Smooth muscle cell (in vitro differentiated cells): Measurements from ENCODE around the gene BDH1. TPM values are rescaled to one million over a fixed set of nuclear protein-coding genes. Genes with fewer than 3 reads are reported as not detected.

Experiments used
- DNase-seq: peaks from one replicate; lab custom pipeline; 2025; ENCODE audit not compliant: unreplicated experiment; lab: John Stamatoyannopoulos, UW
- H2AFZ ChIP-seq: fragments of 200-600 bp; sonication (generic); 2 replicates; pipeline ENCODE4 v1.6.0; 2016; ENCODE audit warnings: antibody characterized with exemption, low read depth, mild to moderate bottlenecking
- H3F3A ChIP-seq: fragments of 200-600 bp; sonication (generic); 2 replicates; pipeline ENCODE4 v1.6.0; 2017; ENCODE audit warnings: antibody characterized with exemption, low read depth
- H3K27ac ChIP-seq: fragments of 200-600 bp; sonication (generic); 2 replicates; pipeline ENCODE4 v1.5.1; 2016; ENCODE audit warnings: low read depth, mild to moderate bottlenecking
- H3K27me3 ChIP-seq: fragments of 200-600 bp; sonication (generic); 2 replicates; pipeline ENCODE4 v1.6.1; 2016; ENCODE audit warnings: low read depth, mild to moderate bottlenecking
- H3K36me3 ChIP-seq: fragments of 200-600 bp; sonication (generic); 2 replicates; pipeline ENCODE4 v1.5.1; 2016; ENCODE audit warnings: low read depth
- H3K4me1 ChIP-seq: fragments of 200-600 bp; sonication (generic); 2 replicates; pipeline ENCODE4 v1.5.1; 2016; ENCODE audit warnings: low read depth
- H3K4me2 ChIP-seq: fragments of 200-600 bp; sonication (generic); 2 replicates; pipeline ENCODE4 v1.6.0; 2016; ENCODE audit warnings: mild to moderate bottlenecking
- H3K4me3 ChIP-seq: fragments of 200-600 bp; sonication (generic); 2 replicates; pipeline ENCODE4 v1.5.1; 2016; ENCODE audit warnings: mild to moderate bottlenecking
- H3K79me2 ChIP-seq: fragments of 200-600 bp; sonication (generic); 2 replicates; pipeline ENCODE4 v1.6.0; 2016; ENCODE audit warnings: low read depth, mild to moderate bottlenecking
- H3K9ac ChIP-seq: fragments of 200-600 bp; sonication (generic); 2 replicates; pipeline ENCODE4 v1.6.0; 2016; ENCODE audit warnings: low read depth
- H3K9me3 ChIP-seq: fragments of 200-600 bp; sonication (generic); replicated peaks from 2 replicates; pipeline ENCODE4 v1.5.1; 2016; ENCODE audit warnings: low read depth
- H4K20me1 ChIP-seq: fragments of 200-600 bp; sonication (generic); 2 replicates; pipeline ENCODE4 v1.6.0; 2016; ENCODE audit warnings: low read depth
- CTCF ChIP-seq: fragments of 200-600 bp; sonication (generic); IDR thresholded peaks from 2 replicates; pipeline ENCODE4 v1.5.1; 2017; ENCODE audit warnings: borderline replicate concordance, mild to moderate bottlenecking, antibody characterized with exemption; ENCODE audit not compliant: insufficient read depth, poor library complexity, severe bottlenecking
- WGBS: methylation state at CpG from one replicate; pipeline ENCODE4 v1.1.7; 2016; ENCODE audit warnings: low lambda C conversion rate; 5-methylcytosine and 5-hydroxymethylcytosine counted together
- polyA plus RNA-seq: library from polyadenylated mRNA; unstranded; fragments of >200 nt; fragmentation: Nextera tagmentation; extraction: Ambion mirVana; gene quantifications from 2 replicates; pipeline ENCODE4 v1.2.1, GENCODE V29; 2016
- total RNA-seq: library from RNA; depleted of rRNA; stranded (reverse); fragments of >200 nt; gene quantifications from 2 replicates; pipeline ENCODE4 v1.2.3, GENCODE V29; 2014

BDH1 gene
- total and polyA plus RNA-seq, 2 experiments from 2014 or later, result 4.0 to 7.2 TPM

- no peaks in the 10 kb centered on the region for H3K79me2 ChIP-seq
- no peak overlapping the region for H3K9ac ChIP-seq
- H2AFZ ChIP-seq, result no peak overlapping the region
- no peak overlapping the region for H3K27ac ChIP-seq
- TF ChIP-seq CTCF, result no peak
- no peak overlapping the region for H3K4me2 ChIP-seq
- no peak for DNase-seq
- no peaks in the 10 kb centered on the region for H3K4me1 ChIP-seq
- no peak overlapping the region for H3K4me3 ChIP-seq
- H3K9me3 ChIP-seq, result no peaks in the 10 kb centered on the region
- no peaks in the 10 kb centered on the region for H4K20me1 ChIP-seq
- H3K27me3 ChIP-seq, result no peaks in the 10 kb centered on the region
- WGBS, result 77% methylated on average over 1 of the region's 1 CpG
- H3F3A ChIP-seq, result no peaks in the 10 kb centered on the region
- no peaks in the 10 kb centered on the region for H3K36me3 ChIP-seq
Observed at GRCh38 chr3:197564097-197564843, 8.5 kb upstream of the BDH1 start.

DNA sequence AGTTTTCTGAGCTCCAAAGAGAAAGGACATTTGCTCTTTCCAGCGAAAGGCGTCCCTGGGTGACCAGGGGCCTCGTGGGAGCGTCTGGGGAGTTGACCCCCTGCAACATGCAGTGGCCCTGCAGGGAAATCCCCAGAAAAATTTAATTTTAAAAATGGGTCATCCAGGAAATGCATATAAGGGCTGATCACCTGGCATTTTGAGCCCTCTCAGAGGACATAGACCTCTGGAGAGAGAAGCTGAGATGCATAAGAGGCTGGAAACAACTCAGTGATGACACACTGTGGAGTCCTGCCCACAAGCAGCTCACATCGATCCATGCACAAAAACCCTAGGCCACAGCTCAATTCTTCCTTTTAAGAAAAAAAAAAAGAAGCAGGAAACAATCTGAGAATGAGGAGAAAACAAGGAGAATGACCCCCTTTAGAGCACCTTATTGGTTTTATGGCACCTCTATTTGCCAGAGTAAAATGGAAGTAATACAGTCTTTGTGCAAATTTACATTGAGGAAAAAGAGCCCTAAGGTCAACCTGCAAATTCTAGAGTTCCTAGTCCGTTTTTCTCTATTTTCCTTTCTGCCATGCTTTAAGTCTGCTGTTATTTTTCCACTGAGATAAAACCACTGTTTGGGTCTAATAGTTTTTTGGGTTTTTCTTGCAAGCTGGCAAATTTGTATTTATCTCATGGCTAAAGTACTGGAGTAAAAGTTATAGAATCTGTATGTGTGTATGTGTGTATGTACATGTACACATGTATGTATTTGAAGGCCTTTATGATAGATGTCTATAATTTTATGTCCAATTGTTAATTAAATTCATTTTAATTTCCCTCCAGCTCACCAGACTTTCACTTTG lies 6.9 kb upstream of the BDH1 start:
- H3K9ac ChIP-seq, result no peak overlapping the region
- 88% methylated on average over 6 of the region's 6 CpGs for WGBS
- DNase-seq, result no peak
- no peak overlapping the region for H2AFZ ChIP-seq
- no peaks in the 10 kb centered on the region for H3K9me3 ChIP-seq
- no peaks in the 10 kb centered on the region for H3F3A ChIP-seq
- H3K4me3 ChIP-seq, result no peak overlapping the region
- no peak overlapping the region for H3K4me2 ChIP-seq
- TF ChIP-seq CTCF, result no peak
- H3K27ac ChIP-seq, result no peak overlapping the region
- no peaks in the 10 kb centered on the region for H3K36me3 ChIP-seq
- no peaks in the 10 kb centered on the region for H3K4me1 ChIP-seq
- no peaks in the 10 kb centered on the region for H4K20me1 ChIP-seq
- H3K79me2 ChIP-seq, result no peaks in the 10 kb centered on the region
- H3K27me3 ChIP-seq, result peaks cover 6% of the 10 kb centered on the region

DNA sequence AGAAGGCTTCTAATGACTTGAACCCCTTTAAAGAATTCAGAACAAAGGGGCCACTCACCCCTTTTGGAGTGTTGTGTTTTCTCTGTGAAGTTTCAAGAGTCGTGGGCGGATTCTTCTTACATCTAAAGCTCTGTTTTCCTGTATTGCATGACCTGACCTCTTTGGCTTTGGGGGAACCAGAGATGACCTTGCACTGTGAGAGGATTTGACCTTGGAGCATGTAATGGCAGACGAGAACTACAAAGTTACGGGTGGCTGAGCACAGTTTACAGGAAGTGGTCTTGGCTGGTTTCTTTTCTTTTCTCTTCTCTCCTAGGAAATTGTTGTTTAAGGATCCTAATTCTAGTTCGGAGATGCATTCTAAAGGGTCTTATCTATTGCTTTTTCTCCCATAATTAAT lies 6.2 kb upstream of the BDH1 start:
- Histone ChIP-seq H3K27ac (no peak overlapping the region), H2AFZ (no peak overlapping the region), H3K9ac (no peak overlapping the region), H3K4me2 (no peak overlapping the region), H3K36me3 (no peaks in the 10 kb centered on the region), H3K79me2 (no peaks in the 10 kb centered on the region), H3K9me3 (no peaks in the 10 kb centered on the region), H3K27me3 (peaks cover 13% of the 10 kb centered on the region), H3F3A (no peaks in the 10 kb centered on the region), H3K4me3 (no peak overlapping the region), H3K4me1 (no peaks in the 10 kb centered on the region), H4K20me1 (no peaks in the 10 kb centered on the region)
- no peak for DNase-seq
- WGBS, result 92% methylated on average over 5 of the region's 5 CpGs
- no peak for TF ChIP-seq CTCF
